Globus pallidus (tissue), 1 donor: Measurements from ENCODE around the gene SEMA7A.

Experiments
- DNase-seq: peaks from one replicate; pipeline ENCODE4 v3.0.0-alpha.2; 2015; ENCODE audit warnings: low spot score

Gene SEMA7A

GRCh38 chr15:74387141-74387541 lies 46.6 kb downstream of the SEMA7A start:
- no peak for DNase-seq

GRCh38 chr15:74386496-74387140 lies 47.1 kb downstream of the SEMA7A start:
- no peak for DNase-seq

GRCh38 chr15:74385733-74386132 lies 48.0 kb downstream of the SEMA7A start:
- no peak for DNase-seq

GRCh38 chr15:74384881-74385643 lies 48.7 kb downstream of the SEMA7A start:
- DNase-seq: no peak

- DNase-seq: no peak
Measured at GRCh38 chr15:74384566-74384880, 49.2 kb downstream of the SEMA7A start.

GRCh38 chr15:74383695-74384565 lies 49.8 kb downstream of the SEMA7A start:
- no peak for DNase-seq

- no peak for DNase-seq
Measured at GRCh38 chr15:74383286-74383685, 50.5 kb downstream of the SEMA7A start.

- DNase-seq: peak; percentile 85
Measured at GRCh38 chr15:74382004-74382816, 51.5 kb downstream of the SEMA7A start.

- no peak for DNase-seq
Measured at GRCh38 chr15:74381481-74381880, 52.3 kb downstream of the SEMA7A start.

GRCh38 chr15:74381190-74381453 lies 52.6 kb downstream of the SEMA7A start:
- DNase-seq: no peak

- DNase-seq: no peak
Measured at GRCh38 chr15:74380361-74381189, 53.2 kb downstream of the SEMA7A start.

- DNase-seq: no peak
Measured at GRCh38 chr15:74378848-74379247, 54.9 kb downstream of the SEMA7A start.

GRCh38 chr15:74377831-74378766 lies 55.7 kb downstream of the SEMA7A start:
- DNase-seq: no peak

GRCh38 chr15:74376825-74377581 lies 56.8 kb downstream of the SEMA7A start:
- DNase-seq: no peak

GRCh38 chr15:74376226-74376625 lies 57.5 kb downstream of the SEMA7A start:
- DNase-seq: no peak

GRCh38 chr15:74375303-74375693 lies 58.5 kb downstream of the SEMA7A start:
- peak; percentile 74 for DNase-seq

GRCh38 chr15:74374648-74375302 lies 59.0 kb downstream of the SEMA7A start:
- no peak for DNase-seq

GRCh38 chr15:74373731-74374647 lies 59.8 kb downstream of the SEMA7A start:
- peak; percentile 82 for DNase-seq
